ENCODE results near the gene LINC00237. TPM values are rescaled to one million over a fixed set of nuclear protein-coding genes. Genes with fewer than 3 reads are reported as not detected.

The LINC00237 gene
- total RNA-seq, 4 donors from 2014 or later: 0.32 TPM; not detected in 3

DNA sequence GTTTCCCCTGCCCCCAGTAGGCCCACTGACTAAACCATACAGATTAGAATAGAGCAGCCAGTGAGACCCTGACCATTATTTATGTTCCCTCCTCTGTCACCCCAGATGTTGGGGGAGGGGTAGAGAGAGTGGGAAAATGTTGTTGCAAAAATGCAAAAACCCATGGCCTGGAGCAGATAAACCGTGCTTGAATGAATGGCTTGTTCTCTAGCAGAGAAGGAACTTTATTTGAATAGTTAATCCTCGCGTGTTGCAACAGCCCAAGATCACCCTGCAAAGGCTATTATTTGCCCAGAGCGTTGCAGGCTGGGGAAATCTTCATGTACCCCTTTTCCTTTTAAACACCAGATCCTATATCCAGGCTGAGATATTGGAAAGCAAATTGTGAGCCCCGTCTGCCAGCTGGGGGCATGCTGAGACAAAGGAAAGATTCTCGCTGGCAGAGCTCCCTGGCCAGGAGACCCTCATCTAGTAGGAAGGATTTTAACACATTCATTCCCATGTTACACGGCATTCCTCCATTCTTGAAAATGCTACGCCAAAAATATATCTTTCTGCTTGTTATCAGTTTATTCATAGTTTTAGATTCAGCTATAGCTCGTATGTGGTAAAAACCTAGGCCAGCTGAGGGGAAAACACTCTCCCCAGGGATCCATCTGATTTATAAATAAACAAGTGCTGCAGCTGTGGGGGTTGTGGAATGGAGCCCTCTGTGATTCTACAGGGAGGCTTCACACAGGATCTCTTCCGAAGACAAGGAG lies 53.0 kb downstream of the LINC00237 start:
- no peak for DNase-seq (ENCODE audit: low spot score in 2 of 2)
- 18 to 28% methylated on average over 10 of the region's 10 CpGs for WGBS, 2 donors
- TF ChIP-seq POLR2A (IDR thresholded peaks at IDR 0.05): no peak
- TF ChIP-seq, protein P1, sequence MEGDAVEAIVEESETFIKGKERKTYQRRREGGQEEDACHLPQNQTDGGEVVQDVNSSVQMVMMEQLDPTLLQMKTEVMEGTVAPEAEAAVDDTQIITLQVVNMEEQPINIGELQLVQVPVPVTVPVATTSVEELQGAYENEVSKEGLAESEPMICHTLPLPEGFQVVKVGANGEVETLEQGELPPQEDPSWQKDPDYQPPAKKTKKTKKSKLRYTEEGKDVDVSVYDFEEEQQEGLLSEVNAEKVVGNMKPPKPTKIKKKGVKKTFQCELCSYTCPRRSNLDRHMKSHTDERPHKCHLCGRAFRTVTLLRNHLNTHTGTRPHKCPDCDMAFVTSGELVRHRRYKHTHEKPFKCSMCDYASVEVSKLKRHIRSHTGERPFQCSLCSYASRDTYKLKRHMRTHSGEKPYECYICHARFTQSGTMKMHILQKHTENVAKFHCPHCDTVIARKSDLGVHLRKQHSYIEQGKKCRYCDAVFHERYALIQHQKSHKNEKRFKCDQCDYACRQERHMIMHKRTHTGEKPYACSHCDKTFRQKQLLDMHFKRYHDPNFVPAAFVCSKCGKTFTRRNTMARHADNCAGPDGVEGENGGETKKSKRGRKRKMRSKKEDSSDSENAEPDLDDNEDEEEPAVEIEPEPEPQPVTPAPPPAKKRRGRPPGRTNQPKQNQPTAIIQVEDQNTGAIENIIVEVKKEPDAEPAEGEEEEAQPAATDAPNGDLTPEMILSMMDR (IDR thresholded peaks at IDR 0.05): no peak
- intact Hi-C loops (cut with DNase I; ENCODE audit: low total_unique reads): no loop called here
- no peak overlapping the region for H3K4me3 ChIP-seq (ENCODE audit: low read depth, poor library complexity, severe bottlenecking)

DNA sequence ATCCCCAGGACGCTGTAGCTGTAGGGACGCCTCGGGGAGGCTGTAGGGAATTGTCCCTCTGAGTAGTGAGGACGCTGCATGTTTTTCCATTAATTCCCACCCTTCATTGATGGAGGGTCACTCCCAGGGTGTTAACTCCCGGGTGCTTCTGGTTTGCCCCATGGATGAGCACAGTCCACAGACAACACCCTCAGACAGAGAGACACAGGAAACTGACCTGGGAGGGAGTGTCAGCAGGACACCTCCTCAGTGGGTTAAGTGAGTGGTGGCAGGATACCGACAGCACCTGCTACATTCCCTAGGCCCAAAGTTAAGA lies 53.5 kb downstream of the LINC00237 start:
- 77 to 82% methylated on average over 6 of the region's 6 CpGs for WGBS, 2 donors
- no peak for DNase-seq (ENCODE audit: low spot score in 2 of 2)
- no peak overlapping the region for H3K4me3 ChIP-seq (ENCODE audit: low read depth, poor library complexity, severe bottlenecking)
- intact Hi-C loops (cut with DNase I; ENCODE audit: low total_unique reads): no loop called here
- TF ChIP-seq, protein P1 (IDR thresholded peaks at IDR 0.05): no peak
- no peak for TF ChIP-seq POLR2A (IDR thresholded peaks at IDR 0.05)

DNA sequence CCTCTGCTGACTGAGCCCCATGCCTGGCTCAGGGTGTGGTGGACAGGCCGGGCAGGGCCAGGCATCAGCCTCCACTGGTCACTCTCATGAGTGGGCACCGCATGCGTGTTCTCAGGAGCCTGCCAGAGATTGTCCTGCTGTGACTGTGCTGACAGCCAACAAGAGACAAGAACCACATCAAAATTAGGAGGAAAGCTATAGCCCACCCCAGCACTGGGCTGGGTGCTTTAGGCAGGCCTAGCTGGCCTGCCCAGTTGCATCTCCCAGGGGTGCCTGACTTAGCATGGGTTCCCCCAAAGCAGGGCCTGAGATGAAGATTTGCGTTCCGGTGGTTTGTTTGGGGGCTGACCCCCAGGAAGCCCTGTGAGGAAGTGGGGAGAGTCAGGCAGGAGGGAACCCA lies 53.9 kb downstream of the LINC00237 start:
- 96 to 97% methylated on average over 5 of the region's 5 CpGs for WGBS, 2 donors
- TF ChIP-seq, protein P1 (IDR thresholded peaks at IDR 0.05): no peak
- no peak for TF ChIP-seq POLR2A (IDR thresholded peaks at IDR 0.05)
- H3K4me3 ChIP-seq (ENCODE audit: low read depth, poor library complexity, severe bottlenecking): no peak overlapping the region
- no peak for DNase-seq (ENCODE audit: low spot score in 2 of 2)
- intact Hi-C loops (cut with DNase I; ENCODE audit: low total_unique reads): no loop called here

DNA sequence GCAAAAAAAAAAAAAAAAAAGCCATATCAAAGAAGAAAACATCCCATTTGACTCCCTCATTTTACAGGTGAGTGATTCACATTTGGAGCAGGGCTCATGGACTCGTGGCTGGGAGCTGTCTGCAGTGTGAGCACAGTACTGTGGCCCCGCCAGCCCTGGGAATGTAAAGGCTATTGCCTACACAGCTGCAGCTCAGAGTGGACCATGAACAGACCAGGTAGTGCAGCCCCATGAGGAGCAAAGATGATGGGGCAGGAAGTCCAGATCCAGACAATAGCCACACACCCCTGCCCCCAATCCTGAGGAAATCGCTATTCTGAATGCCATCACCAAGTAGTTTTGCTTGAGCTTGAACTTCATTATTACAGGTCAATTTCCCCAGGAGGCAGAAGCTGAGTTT lies 55.4 kb downstream of the LINC00237 start:
- no peak for TF ChIP-seq POLR2A (IDR thresholded peaks at IDR 0.05)
- TF ChIP-seq, protein P1 (IDR thresholded peaks at IDR 0.05): no peak
- WGBS, 2 donors: 84 to 93% methylated on average over 3 of the region's 3 CpGs
- intact Hi-C loops (cut with DNase I; ENCODE audit: low total_unique reads): no loop called here
- no peak overlapping the region for H3K4me3 ChIP-seq (ENCODE audit: low read depth, poor library complexity, severe bottlenecking)
- no peak for DNase-seq (ENCODE audit: low spot score in 2 of 2)

DNA sequence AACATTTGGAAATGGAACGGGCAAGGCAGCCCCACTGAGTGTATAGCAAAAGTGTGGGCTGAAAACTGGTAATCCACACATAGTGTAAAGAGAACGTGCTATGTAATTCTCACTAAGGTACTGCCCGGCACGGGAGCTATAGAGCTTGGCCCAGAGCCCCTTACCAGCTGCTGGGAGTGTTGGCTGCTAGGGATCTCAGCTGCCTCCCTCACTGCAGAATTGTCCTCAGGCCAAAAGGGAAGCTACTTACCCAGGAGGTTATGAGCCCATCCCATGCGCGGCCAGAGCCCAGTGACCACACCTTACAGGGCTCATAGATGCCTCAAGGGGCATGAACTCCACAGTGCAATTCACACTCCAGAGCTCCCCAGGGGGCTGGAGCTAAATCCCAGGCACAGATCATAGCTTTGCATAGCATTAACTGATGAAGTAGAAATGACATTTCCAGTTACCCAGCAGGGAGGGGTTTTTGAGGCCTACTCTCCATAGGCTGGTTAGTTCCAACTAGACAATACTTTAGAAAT lies 56.8 kb downstream of the LINC00237 start:
- no peak overlapping the region for H3K4me3 ChIP-seq (ENCODE audit: low read depth, poor library complexity, severe bottlenecking)
- intact Hi-C loops (cut with DNase I; ENCODE audit: low total_unique reads): no loop called here
- TF ChIP-seq, protein P1 (IDR thresholded peaks at IDR 0.05): no peak
- no peak for TF ChIP-seq POLR2A (IDR thresholded peaks at IDR 0.05)
- 68 to 92% methylated on average over 6 of the region's 6 CpGs for WGBS, 2 donors
- no peak for DNase-seq (ENCODE audit: low spot score in 2 of 2)

Measured in lower leg skin (tissue), 4 donors.